Lung microvascular endothelial cell (primary cell): Measurements from ENCODE around the gene MAST2. TPM values are rescaled to one million over a fixed set of nuclear protein-coding genes. Genes with fewer than 3 reads are reported as not detected.

Experiments
- DNase-seq, 2 donors: peaks; one replicate each; pipeline versions ENCODE4 v3.0.0 to v3.0.0-alpha.2; 2010; ENCODE audit warnings: low read depth in 2 of 2
- total RNA-seq: library from RNA; depleted of rRNA; stranded (reverse); fragments of >200 nt; gene quantifications from 2 replicates; pipeline ENCODE4 v1.2.1, GENCODE V29; 2014

The MAST2 gene
- total RNA-seq, 1 donor from 2014 or later: 8.5 TPM

DNA sequence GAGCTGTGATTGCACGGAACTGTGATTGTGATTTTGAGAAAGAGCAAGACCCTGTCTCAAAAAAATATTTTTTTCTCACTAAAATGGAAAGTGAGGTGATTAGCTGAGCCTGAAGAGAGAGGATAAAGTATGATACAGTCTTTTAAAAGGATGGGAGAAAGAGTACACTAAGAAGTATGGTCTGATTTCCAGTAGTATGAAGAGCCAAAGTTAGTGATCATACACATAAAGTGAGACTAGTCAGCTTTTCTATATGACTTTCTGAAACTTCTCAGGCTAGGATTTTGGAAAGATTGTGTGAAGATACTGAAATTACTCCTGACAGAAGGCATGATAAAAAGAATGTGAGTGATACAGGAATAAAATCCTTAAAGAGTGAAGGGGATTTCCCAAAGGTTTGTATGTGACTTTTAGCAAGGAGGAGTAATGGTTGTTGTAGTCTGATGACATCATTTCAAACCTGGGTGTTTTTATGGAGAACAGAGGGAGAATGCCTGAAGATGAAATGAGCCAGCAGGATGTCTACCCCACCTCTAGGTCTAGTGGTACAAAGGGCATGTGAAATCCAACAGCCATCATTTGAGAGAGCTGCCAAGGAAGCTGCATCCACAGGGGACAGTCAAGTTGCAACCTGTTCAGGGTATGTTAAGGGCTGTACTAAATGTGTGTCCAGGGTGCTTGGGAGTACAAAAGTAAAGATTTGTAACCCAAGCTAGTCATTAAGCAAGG is 171.3 kb downstream of the MAST2 start:
- peak in 1 of 2 donors; percentile 6 for DNase-seq

GRCh38 chr1:45976623-45977022 is 173.2 kb downstream of the MAST2 start:
- DNase-seq: no peak

GRCh38 chr1:45979074-45979777 is 175.8 kb downstream of the MAST2 start:
- DNase-seq: peak; percentile 10 to 43

- DNase-seq: no peak
These were observed 176.4 kb downstream of the MAST2 start for GRCh38 chr1:45979778-45980176.

GRCh38 chr1:45982359-45982758 is 178.9 kb downstream of the MAST2 start:
- DNase-seq: no peak

- no peak for DNase-seq
These were observed 180.6 kb downstream of the MAST2 start for GRCh38 chr1:45983967-45984366.

DNA sequence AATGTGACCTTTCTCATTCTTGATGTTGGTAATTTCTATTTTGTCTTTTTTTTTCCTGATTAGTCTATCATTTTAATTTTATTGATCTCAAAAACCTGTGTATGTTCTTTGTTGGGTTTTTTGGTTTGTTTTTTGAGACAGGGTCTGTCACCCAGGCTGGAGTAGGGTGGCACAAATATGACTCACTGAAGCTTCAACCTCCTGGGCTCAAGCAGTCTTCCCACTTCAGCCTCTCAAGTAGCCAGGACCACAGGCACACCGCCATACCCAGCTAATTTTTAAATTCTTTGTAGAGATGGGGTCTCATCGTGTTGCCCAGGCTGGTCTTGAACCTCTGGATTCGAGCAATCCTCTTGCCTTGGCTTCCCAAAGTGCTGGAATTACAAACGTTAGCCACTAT is 183.8 kb downstream of the MAST2 start:
- no peak for DNase-seq

- no peak for DNase-seq
These were observed 185.8 kb downstream of the MAST2 start for GRCh38 chr1:45989249-45989648.

GRCh38 chr1:45994423-45994822 is 191.0 kb downstream of the MAST2 start:
- DNase-seq: no peak

DNA sequence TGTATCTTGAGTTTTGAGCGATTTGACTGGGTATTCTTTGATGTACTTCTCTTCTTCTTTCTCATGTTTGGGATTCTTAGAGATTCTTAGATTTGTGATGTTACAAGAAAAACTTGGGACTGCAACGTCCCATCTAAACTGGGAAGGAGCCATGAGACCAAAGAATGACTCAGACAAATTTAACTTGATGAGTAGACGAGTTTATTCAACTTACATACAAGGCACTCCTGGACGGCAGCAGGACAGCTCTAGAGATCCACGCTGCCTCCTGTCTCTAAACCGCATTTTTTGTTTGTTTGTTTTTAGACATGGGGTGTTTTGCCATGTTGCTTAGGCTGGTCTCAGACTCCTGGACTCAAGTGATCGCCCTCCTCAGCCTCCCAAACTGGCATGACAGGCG is 191.9 kb downstream of the MAST2 start:
- DNase-seq: no peak

DNA sequence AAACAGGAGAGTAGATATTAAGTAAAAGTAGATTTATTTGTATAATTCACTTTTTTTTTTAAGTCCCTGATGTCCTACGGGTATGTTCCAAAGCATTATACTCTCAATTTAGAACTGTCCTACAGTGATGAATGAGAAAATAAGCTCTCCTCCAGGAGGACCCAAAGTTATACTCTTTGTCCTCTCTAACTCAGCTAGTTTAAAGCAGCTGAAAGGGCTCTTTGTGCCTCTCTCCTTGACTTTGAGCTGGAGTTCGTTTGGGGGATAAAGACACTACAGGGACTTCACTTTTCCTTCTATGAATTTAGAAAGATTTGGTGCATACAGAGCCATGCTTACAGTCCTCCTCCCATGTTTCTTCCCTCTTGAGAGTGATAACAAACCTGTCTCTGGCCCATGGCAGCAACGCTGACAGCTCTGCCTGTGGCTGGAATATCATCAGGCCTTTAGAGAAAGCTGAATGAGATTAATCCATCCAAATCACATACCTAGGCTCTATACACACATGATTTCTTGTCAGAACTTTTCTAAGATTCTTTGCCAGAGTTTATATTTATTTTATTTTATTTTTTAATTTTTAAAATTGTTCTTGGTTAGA is 194.7 kb downstream of the MAST2 start:
- no peak for DNase-seq

DNA sequence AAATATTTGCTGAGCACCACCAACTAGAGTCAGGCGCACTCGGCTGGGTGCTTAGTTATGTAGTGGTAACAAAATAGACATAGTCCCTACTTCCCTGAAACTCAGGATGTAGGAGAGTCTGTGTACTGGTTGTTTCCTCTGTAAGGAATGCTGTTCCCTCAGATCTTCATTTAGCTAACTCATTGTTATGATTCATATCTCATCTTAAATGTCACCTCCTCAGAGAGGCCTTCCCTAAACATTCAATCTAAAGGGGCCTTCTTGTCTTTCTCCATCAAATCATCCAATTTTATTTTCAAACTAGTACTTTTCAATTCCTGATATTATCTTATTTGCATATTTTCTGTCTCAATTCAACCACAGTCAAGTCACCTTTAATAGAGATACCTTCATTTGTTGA is 196.1 kb downstream of the MAST2 start:
- peak in 1 of 2 donors; percentile 47 for DNase-seq

GRCh38 chr1:46001081-46001785 is 197.8 kb downstream of the MAST2 start:
- peak in 1 of 2 donors; percentile 63 for DNase-seq

- no peak for DNase-seq
These were observed 199.2 kb downstream of the MAST2 start for GRCh38 chr1:46002551-46003150.

- no peak for DNase-seq
These were observed 199.9 kb downstream of the MAST2 start for GRCh38 chr1:46003315-46003714.

DNA sequence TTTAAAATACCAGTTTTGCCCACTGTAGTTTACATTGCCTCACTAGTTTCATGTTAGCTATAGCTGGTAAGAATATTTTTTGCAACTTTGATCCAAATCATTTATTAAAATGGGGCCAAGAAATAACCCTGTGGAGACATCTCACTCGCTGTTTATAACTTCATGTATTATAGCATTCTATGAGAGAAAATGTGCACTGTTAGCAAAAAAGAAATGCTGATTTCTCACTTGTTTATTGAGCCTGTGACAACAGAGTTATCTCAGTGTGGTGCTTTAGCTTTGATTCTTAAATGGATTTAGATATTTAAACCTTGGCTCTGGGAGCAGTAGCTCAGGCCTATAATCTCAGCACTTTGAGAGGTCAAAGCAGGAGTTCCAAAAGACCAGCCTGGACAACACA is 201.1 kb downstream of the MAST2 start:
- DNase-seq: no peak

- DNase-seq: no peak
These were observed 202.2 kb downstream of the MAST2 start for GRCh38 chr1:46005594-46005993.

DNA sequence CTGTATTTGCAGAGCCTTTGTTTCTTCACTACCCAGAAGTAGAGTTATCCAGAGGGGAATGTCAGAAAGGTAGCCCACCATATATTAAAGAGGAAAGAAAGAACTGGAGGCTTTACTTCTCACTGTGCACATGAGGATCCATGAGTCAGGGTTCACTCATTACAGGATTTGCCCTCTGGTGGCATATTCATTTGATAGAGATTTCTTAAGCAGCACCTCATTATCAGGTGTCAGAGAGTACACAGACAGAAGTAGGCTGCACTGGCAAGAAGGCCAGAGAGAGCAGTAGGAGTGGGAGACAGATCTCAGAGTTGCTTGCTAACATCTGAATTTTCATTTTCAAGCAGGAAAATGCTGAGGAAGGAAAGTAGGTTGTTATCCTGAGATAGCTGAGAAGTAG is 205.2 kb downstream of the MAST2 start:
- no peak for DNase-seq

- no peak for DNase-seq
These were observed 207.2 kb downstream of the MAST2 start for GRCh38 chr1:46010611-46011010.

- no peak for DNase-seq
These were observed 207.8 kb downstream of the MAST2 start for GRCh38 chr1:46011121-46011695.

DNA sequence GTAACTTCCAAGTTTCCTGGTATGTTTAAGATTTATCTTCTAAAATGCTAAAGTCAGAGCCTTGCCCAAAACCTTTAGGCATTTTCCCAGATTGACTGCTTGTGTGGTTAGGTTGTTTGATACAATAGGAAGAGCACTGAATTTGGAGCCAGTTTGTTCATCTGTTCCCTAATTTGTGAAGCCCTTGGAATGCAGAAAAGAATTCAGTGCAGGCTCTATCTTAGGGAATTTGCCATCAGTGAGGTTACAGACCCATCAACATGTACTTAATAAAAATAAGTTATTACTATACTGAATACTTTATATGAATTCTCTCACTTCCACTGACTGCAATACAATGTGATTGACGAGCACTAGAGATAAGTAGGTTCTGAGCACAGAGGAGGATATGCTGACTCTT is 208.8 kb downstream of the MAST2 start:
- DNase-seq: no peak
